ENCODE data around the gene SORCS3. TPM values are rescaled to one million over a fixed set of nuclear protein-coding genes. Genes with fewer than 3 reads are reported as not detected.

Gene SORCS3
- total RNA-seq, 1 experiment from 2014 or later = 0.04 TPM

DNA sequence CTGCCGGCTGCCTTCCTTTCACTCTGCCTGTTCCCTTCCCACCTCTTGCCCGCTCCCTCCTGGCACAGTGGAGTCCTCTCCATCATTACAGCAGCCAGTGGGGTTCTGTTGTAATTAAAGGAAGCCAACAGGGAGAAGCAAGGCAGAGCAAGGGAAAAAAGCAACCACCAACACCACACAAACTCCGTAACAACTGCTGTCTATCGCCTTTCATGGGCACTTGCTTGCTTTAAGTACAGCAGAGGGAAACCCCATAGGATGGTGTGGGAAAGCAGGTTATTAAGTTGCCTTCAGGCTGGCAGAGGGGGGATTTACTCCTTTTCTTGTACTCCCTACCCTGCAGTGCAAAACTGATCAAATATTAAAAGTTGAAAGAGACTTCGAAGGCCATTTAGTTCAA lies 22.0 kb downstream of the SORCS3 start:
- no peak overlapping the region for H3K4ac ChIP-seq (ENCODE audit: low read depth, low read length)
- no peak overlapping the region for H3K9ac ChIP-seq (ENCODE audit: extremely low read depth, insufficient read length, low read length)
- H3K79me2 ChIP-seq (ENCODE audit: insufficient read depth, low read length) = no peaks in the 10 kb centered on the region
- H3K18ac ChIP-seq (ENCODE audit: insufficient read length, low read depth, low read length) = no peak overlapping the region
- no peak overlapping the region for H3K27ac Mint-ChIP-seq
- H3K79me1 ChIP-seq (ENCODE audit: insufficient read depth, low read depth, low read length, poor library complexity, severe bottlenecking) = no peaks in the 10 kb centered on the region
- H2AK5ac ChIP-seq (ENCODE audit: insufficient read length, low read length) = no peak overlapping the region
- no peaks in the 10 kb centered on the region for H3K9me3 ChIP-seq (ENCODE audit: control insufficient read depth, low read depth, low read length)
- H4K20me1 ChIP-seq (ENCODE audit: control insufficient read depth, insufficient read depth, insufficient read length) = no peaks in the 10 kb centered on the region
- H3K9me3 Mint-ChIP-seq = no peaks in the 10 kb centered on the region; a peak in 1 of 5 replicates
- TF ChIP-seq, protein P1, sequence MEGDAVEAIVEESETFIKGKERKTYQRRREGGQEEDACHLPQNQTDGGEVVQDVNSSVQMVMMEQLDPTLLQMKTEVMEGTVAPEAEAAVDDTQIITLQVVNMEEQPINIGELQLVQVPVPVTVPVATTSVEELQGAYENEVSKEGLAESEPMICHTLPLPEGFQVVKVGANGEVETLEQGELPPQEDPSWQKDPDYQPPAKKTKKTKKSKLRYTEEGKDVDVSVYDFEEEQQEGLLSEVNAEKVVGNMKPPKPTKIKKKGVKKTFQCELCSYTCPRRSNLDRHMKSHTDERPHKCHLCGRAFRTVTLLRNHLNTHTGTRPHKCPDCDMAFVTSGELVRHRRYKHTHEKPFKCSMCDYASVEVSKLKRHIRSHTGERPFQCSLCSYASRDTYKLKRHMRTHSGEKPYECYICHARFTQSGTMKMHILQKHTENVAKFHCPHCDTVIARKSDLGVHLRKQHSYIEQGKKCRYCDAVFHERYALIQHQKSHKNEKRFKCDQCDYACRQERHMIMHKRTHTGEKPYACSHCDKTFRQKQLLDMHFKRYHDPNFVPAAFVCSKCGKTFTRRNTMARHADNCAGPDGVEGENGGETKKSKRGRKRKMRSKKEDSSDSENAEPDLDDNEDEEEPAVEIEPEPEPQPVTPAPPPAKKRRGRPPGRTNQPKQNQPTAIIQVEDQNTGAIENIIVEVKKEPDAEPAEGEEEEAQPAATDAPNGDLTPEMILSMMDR (conservative IDR thresholded peaks at IDR 0.05) = no peak
- no peak overlapping the region for H4K91ac ChIP-seq (ENCODE audit: insufficient read length, low read depth, low read length)
- no peak overlapping the region for H2BK5ac ChIP-seq (ENCODE audit: insufficient read length, low read length)
- H3K23me2 ChIP-seq (ENCODE audit: insufficient read length, low read depth, low read length, poor library complexity, severe bottlenecking) = no peaks in the 10 kb centered on the region
- H2AFZ ChIP-seq (ENCODE audit: low read length) = no peak overlapping the region
- no peak overlapping the region for H3K56ac ChIP-seq (ENCODE audit: insufficient read length, low read depth, low read length)
- no peaks in the 10 kb centered on the region for H3K36me3 Mint-ChIP-seq (ENCODE audit: insufficient read depth in 1 of 3, low read depth in 3 of 3)
- H3K23ac ChIP-seq (ENCODE audit: insufficient read length, low read depth, low read length) = no peak overlapping the region
- no peak overlapping the region for H3T11ph ChIP-seq (ENCODE audit: low read length)
- H3K4me1 ChIP-seq (ENCODE audit: insufficient read depth, low read length) = no peaks in the 10 kb centered on the region
- H2BK15ac ChIP-seq (ENCODE audit: low read depth, low read length) = no peak overlapping the region
- no peak overlapping the region for H3K27ac ChIP-seq (ENCODE audit: insufficient read length, low read depth, low read length)
- peaks cover 22% of the 10 kb centered on the region for H3K27me3 Mint-ChIP-seq (ENCODE audit: low read depth)
- H3K4me3 Mint-ChIP-seq = no peak overlapping the region
- H4K5ac ChIP-seq (ENCODE audit: insufficient read length, low read depth, low read length) = no peak overlapping the region
- no peak for DNase-seq
- no peak overlapping the region for H3K4me2 ChIP-seq (ENCODE audit: insufficient read depth, insufficient read length, low read length)
- no peak overlapping the region for H2BK12ac ChIP-seq (ENCODE audit: insufficient read length, low read depth, low read length)
- H3K27me3 ChIP-seq (ENCODE audit: insufficient read depth, low read length) = no peaks in the 10 kb centered on the region
- no peak overlapping the region for H2BK20ac ChIP-seq (ENCODE audit: low read depth, low read length, poor library complexity, severe bottlenecking)
- no peak overlapping the region for H4K8ac ChIP-seq (replicated peaks; ENCODE audit: insufficient read length, low read depth, low read length)
- no peak overlapping the region for H2BK120ac ChIP-seq (ENCODE audit: low read depth, low read length, poor library complexity, severe bottlenecking)
- no CpG with 5 or more reads among the region's 5 CpGs for WGBS (ENCODE audit: extremely low coverage, insufficient read length, low lambda C conversion rate)
- H3K4me1 Mint-ChIP-seq = peaks cover 12 to 20% of the 10 kb centered on the region in 2 experiments
- H3K14ac ChIP-seq (ENCODE audit: insufficient read depth, low read length) = no peak overlapping the region

Measured in H9 (cell line).